IPS DF 4.7 (cell line): Measurements from ENCODE around the gene XIAP.

ENCODE experiments used
- DNase-seq: peaks from one replicate; pipeline ENCODE4 v3.0.0-alpha.2; 2013; ENCODE audit warnings: low spot score; ENCODE audit errors: extremely low read depth

Gene XIAP

DNA sequence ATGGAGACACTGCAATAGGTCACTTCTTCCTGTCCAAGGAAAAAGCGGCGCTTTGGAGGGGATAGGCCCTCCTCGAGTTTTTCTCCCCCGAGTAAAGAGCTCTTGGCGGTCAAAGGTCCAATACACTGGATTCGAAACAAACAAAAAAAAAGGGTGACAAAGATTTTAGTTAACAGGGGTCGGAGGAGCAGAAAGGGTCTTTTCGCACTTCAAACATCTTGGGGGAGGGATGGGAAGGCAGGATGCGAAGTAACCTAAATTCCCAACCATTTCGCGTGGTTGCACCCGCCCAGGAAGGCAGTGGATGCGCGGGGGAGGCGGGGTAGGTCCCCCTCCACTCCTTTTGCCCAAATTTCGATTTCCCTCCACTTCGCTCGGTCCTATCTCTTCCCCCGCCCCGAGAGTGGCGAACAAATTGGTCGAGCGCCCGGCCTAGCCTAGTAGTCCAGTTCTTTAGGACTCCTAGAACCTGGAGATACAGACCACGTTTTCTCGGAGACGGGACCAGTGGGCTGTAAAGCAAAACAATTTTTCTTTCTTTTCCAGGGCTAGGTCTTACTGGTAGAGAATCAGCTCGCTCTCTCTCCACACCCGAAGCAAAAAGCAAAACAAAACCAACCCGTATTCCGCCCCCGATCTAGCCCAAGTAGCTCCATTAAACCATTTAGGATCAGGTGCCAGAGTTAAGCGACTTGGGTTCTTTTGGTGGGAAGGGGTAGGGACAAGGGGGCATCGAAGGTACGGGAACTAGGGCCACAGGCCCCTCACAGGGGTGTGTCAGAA lies 99.6 kb downstream of the XIAP start:
- no peak for DNase-seq

DNA sequence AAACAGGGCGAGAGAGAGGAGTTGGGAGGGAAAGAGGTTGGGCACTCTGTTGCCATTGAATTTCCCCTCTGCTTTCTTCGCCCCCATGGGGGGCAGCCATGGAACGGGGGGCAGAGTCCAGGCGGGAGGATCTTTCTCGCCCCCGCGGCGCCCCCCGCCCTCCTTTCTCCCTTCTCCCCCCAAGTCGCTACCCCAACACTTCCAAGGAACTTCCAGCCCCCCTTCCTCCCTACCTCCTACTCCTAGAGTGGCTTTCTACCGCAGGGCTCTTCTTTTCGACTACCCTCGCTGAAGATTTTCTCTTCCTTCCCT lies 101.1 kb downstream of the XIAP start:
- no peak for DNase-seq

DNA sequence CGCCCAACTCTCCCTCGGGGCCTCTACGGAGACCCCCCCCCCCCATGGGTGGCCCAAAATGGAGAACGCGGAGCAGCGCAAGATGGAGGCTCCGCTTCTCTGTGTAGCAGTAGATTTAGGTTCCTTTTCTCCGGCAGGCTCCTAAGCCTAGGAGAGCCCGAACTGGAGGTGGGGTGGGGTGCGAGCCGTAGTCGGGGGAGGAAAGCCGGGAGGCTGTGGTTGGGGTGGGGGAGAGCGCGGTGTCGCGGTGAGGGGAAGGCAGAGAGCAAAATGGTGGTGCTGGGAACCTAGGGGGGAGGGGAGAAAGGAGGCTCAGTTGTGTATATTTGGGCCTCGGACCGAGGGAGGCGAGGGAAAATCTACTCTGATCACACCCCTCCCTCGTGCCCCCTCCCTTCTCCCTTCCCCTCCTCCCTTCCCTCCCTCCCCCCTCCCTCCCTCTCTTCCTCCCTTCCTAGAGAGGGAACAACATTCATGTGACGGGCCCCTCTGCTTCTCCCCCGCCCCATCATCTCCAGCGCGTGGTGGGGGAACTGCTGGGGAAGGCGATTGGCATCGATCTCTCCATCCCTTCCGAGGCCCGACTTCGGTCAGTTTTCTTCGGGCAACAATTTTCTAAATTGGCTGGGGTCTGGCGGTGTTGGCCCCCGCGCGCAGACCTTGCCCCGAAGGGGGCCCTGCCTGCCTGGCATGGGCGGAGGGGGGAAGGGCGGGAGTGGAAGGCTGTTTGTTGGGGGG lies 101.6 kb downstream of the XIAP start, which contains the start of gene STAG2:
Gene STAG2 (plus strand): TSS at position 439 of the 738 bp plus-strand sequence. CDS start 60,922 bp downstream, outside the sequence.
- no peak for DNase-seq

DNA sequence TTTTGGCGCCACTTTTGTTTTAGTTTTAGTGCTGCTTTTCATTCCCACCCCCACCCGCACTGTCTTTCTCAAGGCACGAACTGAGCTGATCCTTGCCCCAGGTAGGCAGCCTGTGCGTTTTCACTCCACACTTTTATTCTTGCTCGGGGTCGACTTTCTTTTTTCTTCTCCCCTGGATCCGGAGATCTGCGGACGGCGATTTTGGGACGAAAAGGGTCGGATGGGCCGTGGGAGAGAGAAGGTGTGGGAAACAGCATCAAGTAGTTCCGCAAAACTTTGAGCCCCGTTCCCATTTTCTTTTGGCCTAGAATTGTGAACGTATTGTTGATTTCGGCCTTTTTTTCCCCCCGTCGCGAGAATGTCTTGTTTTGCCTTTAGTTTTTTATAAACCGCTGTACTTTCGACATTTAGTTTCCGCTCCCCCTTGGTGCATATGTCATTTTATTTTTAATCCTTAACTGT lies 102.2 kb downstream of the XIAP start:
- no peak for DNase-seq

DNA sequence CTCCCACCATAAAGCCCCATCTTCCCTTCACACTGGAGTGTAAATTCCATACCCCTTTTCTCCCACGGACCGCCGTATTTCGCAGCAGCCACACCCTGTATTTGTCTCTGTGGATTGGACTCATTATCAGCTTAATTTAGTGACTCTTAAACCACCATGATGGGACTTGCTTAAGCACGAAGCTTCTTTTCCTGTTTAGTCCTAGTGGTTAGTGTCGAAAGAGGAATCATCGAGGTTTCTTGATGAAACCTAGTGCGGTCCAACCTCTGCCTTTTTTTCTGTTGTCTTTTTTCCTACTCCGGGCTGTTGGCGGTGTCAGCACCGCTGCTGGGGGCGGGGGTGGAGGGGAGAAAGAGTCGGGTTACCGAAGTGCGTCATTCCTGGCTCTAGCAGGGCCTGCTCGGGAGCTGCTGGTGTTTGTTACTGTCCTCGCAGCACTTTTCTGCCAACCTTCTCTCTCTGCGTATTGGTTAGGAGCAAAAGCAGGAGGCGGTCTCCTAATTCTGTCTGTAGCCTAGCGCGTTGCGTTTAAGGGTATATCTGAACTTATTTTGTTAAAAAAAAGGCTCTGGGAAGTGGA lies 103.0 kb downstream of the XIAP start:
- DNase-seq, result no peak
